IMR-90 (cell line): ENCODE results near the gene PARP6.

Experiments
- CTCF ChIP-seq: conservative IDR thresholded peaks from 2 replicates; pipeline ENCODE4 v1.5.1; 2012; ENCODE audit warnings: mild to moderate bottlenecking, low read depth, low read length, improper control_type of control experiment
- FOS ChIP-seq: fragments of 150-350 bp; IDR thresholded peaks from 2 replicates; pipeline ENCODE4 v1.6.1; 2016; ENCODE audit warnings: low read depth, low read length
- POLR2A ChIP-seq: IDR thresholded peaks from 2 replicates; pipeline ENCODE4 v1.6.1; 2012; ENCODE audit warnings: mild to moderate bottlenecking, low read depth, low read length
- SMC3 ChIP-seq: fragments of 150-350 bp; IDR thresholded peaks from 2 replicates; pipeline ENCODE4 v1.6.1; 2016; ENCODE audit warnings: low read depth, mild to moderate bottlenecking, antibody characterized with exemption, low read length, moderate library complexity

GRCh38 chr15:72272997-72273352 is 621 bp upstream of the PARP6 start:
- no peak for TF ChIP-seq CTCF
- no peak for TF ChIP-seq POLR2A
- no peak for TF ChIP-seq FOS
- TF ChIP-seq SMC3: no peak
